ENCODE results near the gene FFAR1. TPM values are rescaled to one million over a fixed set of nuclear protein-coding genes. Genes with fewer than 3 reads are reported as not detected.

The FFAR1 gene
- total RNA-seq, 1 experiment from 2014 or later: not detected

DNA sequence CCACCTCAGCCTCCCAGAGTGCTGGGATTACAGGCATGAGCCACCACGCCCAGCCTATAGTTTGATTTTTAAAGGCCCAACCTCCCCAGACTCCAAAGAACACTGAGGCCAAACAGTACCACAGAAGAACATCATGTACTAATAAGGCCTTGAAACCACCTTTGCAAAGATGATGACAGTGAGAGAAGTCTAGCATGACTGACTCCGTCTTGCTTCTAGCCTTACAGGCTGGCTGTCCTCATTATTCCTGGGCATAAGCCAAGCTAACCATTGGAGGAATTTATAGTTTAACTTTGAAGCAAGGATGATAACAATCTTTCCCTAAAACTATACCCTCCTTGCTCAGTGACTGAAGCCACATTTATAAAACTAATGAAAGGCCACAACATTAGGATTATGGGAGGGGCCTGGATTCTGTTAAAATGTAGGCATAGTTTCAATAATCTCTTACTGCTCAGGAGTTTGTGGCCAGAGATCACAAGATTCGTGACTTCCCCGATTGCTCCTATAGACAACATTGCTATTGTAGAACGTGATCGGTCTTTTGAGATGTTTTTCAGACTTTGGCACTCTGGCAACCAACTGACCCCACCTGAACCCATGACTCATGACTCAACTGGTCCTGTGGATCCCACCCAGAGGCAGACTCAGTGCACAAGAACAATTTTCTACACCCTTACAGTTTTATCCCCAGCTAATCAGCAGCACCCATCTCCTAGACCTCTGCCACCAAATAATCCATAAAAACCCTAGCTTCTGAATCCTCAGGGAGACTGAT is 40.8 kb downstream of the FFAR1 start:
- no peak for DNase-seq (ENCODE audit: low read depth)

- no peak for DNase-seq (ENCODE audit: low read depth)
Measured at GRCh38 chr19:35389192-35389861, 41.6 kb downstream of the FFAR1 start.

GRCh38 chr19:35392742-35393715 is 45.3 kb downstream of the FFAR1 start:
- DNase-seq (ENCODE audit: low read depth): no peak

GRCh38 chr19:35395382-35396199 is 47.9 kb downstream of the FFAR1 start:
- no peak for DNase-seq (ENCODE audit: low read depth)

DNA sequence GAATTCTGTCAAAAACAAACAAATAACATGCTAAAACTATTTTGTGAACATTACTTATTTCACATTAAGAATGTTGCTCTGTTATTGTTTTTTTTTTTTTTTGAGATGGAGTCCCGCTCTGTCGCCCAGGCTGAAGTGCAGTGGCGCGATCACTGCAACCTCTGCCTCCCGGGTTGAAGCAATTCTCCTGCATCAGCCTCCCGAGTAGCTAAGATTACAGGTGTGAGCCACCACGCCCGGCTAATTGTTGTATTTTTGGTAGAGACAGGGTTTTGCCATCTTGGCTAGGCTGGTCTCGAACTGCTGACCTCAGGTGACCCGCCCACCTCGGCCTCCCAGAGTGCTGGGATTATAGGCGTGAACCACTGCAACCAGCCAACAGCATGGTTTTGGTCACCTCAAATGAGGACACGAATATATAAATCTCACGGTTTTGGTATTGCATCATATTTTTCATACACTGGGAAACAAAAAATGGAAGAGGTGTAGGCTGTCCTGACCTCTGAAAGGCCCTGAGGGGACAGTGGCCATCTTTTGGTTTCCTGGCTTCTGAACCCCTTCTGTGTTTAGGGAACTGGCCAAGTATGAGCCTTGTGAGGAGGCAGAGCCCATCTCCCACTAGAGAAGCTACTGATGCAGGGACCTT is 48.7 kb downstream of the FFAR1 start:
- no peak for DNase-seq (ENCODE audit: low read depth)

- no peak for DNase-seq (ENCODE audit: low read depth)
Measured at GRCh38 chr19:35397064-35397463, 49.4 kb downstream of the FFAR1 start.

Other genes with a start within 250 kb of the FFAR1 start
- not detected in 2 replicates for gene FXYD3, start 232.1 kb upstream of the FFAR1 start, total RNA-seq (2014; rRNA removed; shearing (Covaris generic))
- not detected in 2 replicates for gene LGI4, start 212.8 kb upstream of the FFAR1 start, total RNA-seq (2014; rRNA removed; shearing (Covaris generic))
- gene FXYD1, start 209.1 kb upstream of the FFAR1 start, total RNA-seq (2014; rRNA removed; shearing (Covaris generic)): not detected in 2 replicates
- gene FXYD7, start 204.6 kb upstream of the FFAR1 start, total RNA-seq (2014; rRNA removed; shearing (Covaris generic)): 0.29 TPM in 1 of 2 replicates, not detected in the other
- 52.2 and 62.1 TPM in 2 replicates for gene FXYD5, start 193.2 kb upstream of the FFAR1 start, total RNA-seq (2014; rRNA removed; shearing (Covaris generic))
- not detected in 2 replicates for gene FAM187B, start 119.2 kb upstream of the FFAR1 start, total RNA-seq (2014; rRNA removed; shearing (Covaris generic))
- 21.1 and 32.9 TPM in 2 replicates for gene LSR, start 98.9 kb upstream of the FFAR1 start, total RNA-seq (2014; rRNA removed; shearing (Covaris generic))
- 57.8 and 66.1 TPM in 2 replicates for gene USF2, start 78.9 kb upstream of the FFAR1 start, total RNA-seq (2014; rRNA removed; shearing (Covaris generic))
- not detected in 2 replicates for gene HAMP, start 65.4 kb upstream of the FFAR1 start, total RNA-seq (2014; rRNA removed; shearing (Covaris generic))
- gene MAG, start 55.7 kb upstream of the FFAR1 start, total RNA-seq (2014; rRNA removed; shearing (Covaris generic)): not detected in 2 replicates
- not detected in 2 replicates for gene CD22, start 18.7 kb upstream of the FFAR1 start, total RNA-seq (2014; rRNA removed; shearing (Covaris generic))
- gene FFAR3, start 10.6 kb downstream of the FFAR1 start, total RNA-seq (2014; rRNA removed; shearing (Covaris generic)): not detected in 2 replicates
- gene GPR42, start 23.2 kb downstream of the FFAR1 start, total RNA-seq (2014; rRNA removed; shearing (Covaris generic)): not detected in 2 replicates
- gene FFAR2, start 100.4 kb downstream of the FFAR1 start, total RNA-seq (2014; rRNA removed; shearing (Covaris generic)): not detected in 2 replicates
- gene KRTDAP, start 142.6 kb downstream of the FFAR1 start, total RNA-seq (2014; rRNA removed; shearing (Covaris generic)): not detected in 2 replicates
- 38.1 and 54.3 TPM in 2 replicates for gene DMKN, start 165.7 kb downstream of the FFAR1 start, total RNA-seq (2014; rRNA removed; shearing (Covaris generic))
- 0.11 TPM in 1 of 2 replicates, not detected in the other for gene SBSN, start 180.4 kb downstream of the FFAR1 start, total RNA-seq (2014; rRNA removed; shearing (Covaris generic))
- not detected in 2 replicates for gene GAPDHS, start 185.6 kb downstream of the FFAR1 start, total RNA-seq (2014; rRNA removed; shearing (Covaris generic))
- 113 and 114 TPM in 2 replicates for gene TMEM147, start 197.7 kb downstream of the FFAR1 start, total RNA-seq (2014; rRNA removed; shearing (Covaris generic))
- not detected in 2 replicates for gene ATP4A, start 215.8 kb downstream of the FFAR1 start, total RNA-seq (2014; rRNA removed; shearing (Covaris generic))
- not detected in 2 replicates for gene PMIS2, start 238.3 kb downstream of the FFAR1 start, total RNA-seq (2014; rRNA removed; shearing (Covaris generic))

Measured in Daoy (cell line).